Fibroblast of lung (primary cell): ENCODE data around the gene RBM12.

Experiments used
- EZH2 ChIP-seq: IDR thresholded peaks from 2 replicates; pipeline ENCODE4 v1.5.1; 2012; ENCODE audit warnings: low read length, control low read depth, mild to moderate bottlenecking; ENCODE audit errors: missing control alignments
- TF ChIP-seq, protein P1 (sequence below), 2 donors: IDR thresholded peaks in 1 of 2; conservative IDR thresholded peaks in 1 of 2; 1 replicate in 1 of 2; 2 replicates in 1 of 2; pipeline ENCODE4 v1.5.1; 2011 to 2012; ENCODE audit warnings: low read length in 2 of 2, control low read depth in 1 of 2, inconsistent platforms in 1 of 2, low read depth in 1 of 2, mild to moderate bottlenecking in 1 of 2

DNA sequence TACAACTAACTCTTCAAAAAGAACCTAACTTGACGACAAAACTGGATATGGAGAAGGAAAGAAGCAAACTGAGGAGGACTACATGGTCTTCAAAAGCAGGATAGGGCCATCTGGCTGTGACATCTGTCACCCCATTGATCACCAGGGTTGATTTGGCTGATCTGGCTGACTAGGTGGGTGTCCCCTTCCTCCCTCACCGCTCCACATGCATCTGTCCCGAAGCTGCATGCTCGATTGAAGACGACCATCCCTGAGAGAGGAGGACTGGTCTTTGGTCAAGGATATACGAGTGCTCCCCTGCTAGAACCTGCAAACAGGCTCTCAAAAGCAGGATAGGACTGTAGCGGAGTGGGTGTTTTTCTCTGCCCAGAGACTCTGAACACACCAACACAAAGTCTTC is 21.7 kb downstream of the RBM12 start:
- TF ChIP-seq, protein P1, sequence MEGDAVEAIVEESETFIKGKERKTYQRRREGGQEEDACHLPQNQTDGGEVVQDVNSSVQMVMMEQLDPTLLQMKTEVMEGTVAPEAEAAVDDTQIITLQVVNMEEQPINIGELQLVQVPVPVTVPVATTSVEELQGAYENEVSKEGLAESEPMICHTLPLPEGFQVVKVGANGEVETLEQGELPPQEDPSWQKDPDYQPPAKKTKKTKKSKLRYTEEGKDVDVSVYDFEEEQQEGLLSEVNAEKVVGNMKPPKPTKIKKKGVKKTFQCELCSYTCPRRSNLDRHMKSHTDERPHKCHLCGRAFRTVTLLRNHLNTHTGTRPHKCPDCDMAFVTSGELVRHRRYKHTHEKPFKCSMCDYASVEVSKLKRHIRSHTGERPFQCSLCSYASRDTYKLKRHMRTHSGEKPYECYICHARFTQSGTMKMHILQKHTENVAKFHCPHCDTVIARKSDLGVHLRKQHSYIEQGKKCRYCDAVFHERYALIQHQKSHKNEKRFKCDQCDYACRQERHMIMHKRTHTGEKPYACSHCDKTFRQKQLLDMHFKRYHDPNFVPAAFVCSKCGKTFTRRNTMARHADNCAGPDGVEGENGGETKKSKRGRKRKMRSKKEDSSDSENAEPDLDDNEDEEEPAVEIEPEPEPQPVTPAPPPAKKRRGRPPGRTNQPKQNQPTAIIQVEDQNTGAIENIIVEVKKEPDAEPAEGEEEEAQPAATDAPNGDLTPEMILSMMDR (conservative IDR thresholded peaks at IDR 0.05 in 1 of 2, IDR thresholded peaks at IDR 0.05 in 1 of 2; ENCODE audit: low read depth in 1 of 2, low read length in 2 of 2), result no peak
- no peak for TF ChIP-seq EZH2
